Keratinocyte (primary cell): ENCODE measurements around the gene SPECC1.

Experiments used
- EZH2 ChIP-seq: IDR thresholded peaks from one replicate; pipeline ENCODE4 v1.6.1; 2012; ENCODE audit warnings: inconsistent platforms, mild to moderate bottlenecking, low read length, moderate library complexity
- TF ChIP-seq, protein P1 (sequence below), 3 experiments: IDR thresholded peaks in 1 of 3; conservative IDR thresholded peaks in 1 of 3; optimal IDR thresholded peaks in 1 of 3; 2 replicates in 2 of 3; 3 replicates in 1 of 3; pipeline versions ENCODE3 to v1.5.1; 2011; ENCODE audit warnings: low read length in 3 of 3, mild to moderate bottlenecking in 3 of 3, moderate library complexity in 2 of 3, control low read depth in 1 of 3, inconsistent platforms in 1 of 3; ENCODE audit not compliant: insufficient read depth in 2 of 3; ENCODE audit errors: extremely low read depth in 1 of 3

GRCh38 chr17:20084621-20085282, 75.6 kb downstream of the SPECC1 start:
- TF ChIP-seq EZH2, result no peak
- TF ChIP-seq, protein P1, sequence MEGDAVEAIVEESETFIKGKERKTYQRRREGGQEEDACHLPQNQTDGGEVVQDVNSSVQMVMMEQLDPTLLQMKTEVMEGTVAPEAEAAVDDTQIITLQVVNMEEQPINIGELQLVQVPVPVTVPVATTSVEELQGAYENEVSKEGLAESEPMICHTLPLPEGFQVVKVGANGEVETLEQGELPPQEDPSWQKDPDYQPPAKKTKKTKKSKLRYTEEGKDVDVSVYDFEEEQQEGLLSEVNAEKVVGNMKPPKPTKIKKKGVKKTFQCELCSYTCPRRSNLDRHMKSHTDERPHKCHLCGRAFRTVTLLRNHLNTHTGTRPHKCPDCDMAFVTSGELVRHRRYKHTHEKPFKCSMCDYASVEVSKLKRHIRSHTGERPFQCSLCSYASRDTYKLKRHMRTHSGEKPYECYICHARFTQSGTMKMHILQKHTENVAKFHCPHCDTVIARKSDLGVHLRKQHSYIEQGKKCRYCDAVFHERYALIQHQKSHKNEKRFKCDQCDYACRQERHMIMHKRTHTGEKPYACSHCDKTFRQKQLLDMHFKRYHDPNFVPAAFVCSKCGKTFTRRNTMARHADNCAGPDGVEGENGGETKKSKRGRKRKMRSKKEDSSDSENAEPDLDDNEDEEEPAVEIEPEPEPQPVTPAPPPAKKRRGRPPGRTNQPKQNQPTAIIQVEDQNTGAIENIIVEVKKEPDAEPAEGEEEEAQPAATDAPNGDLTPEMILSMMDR (optimal IDR thresholded peaks at IDR 0.05 in 1 of 3, IDR thresholded peaks at IDR 0.05 in 1 of 3, conservative IDR thresholded peaks at IDR 0.05 in 1 of 3; ENCODE audit: extremely low read depth in 1 of 3, insufficient read depth in 2 of 3, low read length in 3 of 3), result no peak
